ENCODE data around the gene DAAM1. TPM values are rescaled to one million over a fixed set of nuclear protein-coding genes. Genes with fewer than 3 reads are reported as not detected.

The DAAM1 gene
- polyA plus RNA-seq, 3 donors, result 3.2 to 6.3 (median 4.4) TPM

DNA sequence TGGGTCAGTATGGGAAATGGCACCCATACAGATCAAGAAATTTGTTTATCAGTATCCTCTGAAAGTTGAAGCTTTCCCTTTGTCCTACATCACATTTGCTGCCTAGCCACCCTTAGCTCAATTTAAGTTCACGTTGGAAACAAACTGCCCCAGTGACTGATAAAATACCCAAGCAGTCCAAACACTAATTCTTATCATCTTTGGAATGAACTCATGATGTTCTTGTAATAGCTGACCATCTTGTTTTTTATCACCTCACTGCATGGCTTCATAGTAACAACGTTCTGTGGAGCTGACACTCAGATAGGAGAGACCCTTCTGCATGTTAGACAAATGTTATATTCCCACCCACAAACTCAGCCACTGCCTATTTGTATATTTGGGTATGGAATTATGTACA, 183.3 kb downstream of the DAAM1 start:
- peaks cover 0 to 3% (median 0%) of the 10 kb centered on the region in 7 donors for H3K9me3 Mint-ChIP-seq

DNA sequence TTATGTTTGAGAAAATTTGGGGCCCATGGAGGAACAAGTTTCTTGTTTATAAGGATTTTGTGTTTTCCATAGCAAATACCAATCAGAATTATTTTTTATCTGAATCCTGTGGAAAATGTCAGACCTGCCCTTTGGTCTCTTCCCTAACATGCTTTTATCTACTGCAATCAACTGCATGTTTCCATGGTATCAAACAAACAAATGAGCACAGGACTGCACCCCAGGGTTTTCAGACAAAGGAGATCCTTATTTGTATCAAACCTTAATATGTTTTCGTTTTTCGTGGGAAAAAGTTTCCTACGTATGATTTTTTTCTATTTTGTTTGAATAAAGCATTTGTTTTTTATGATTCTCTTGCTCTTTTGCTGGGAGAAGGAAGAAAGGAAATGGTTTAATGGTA, 185.6 kb downstream of the DAAM1 start:
- intact Hi-C loops (cut with micrococcal nuclease), result no loop called here

More for the DNA sequence above, 183.3 kb downstream of the DAAM1 start:
- Histone ChIP-seq H3K36me3 (replicated peaks in 1 of 2; ENCODE audit: control insufficient read depth in 1 of 2, insufficient read depth in 2 of 2, low read length in 2 of 2) (peaks cover 3 to 13% of the 10 kb centered on the region in 2 donors), H2AFZ (ENCODE audit: insufficient read depth, low read depth, low read length, poor library complexity, severe bottlenecking) (no peak overlapping the region), H3K9me3 (replicated peaks in 1 of 2; ENCODE audit: control insufficient read depth in 1 of 2, insufficient read depth in 1 of 2, low read length in 2 of 2) (no peaks in the 10 kb centered on the region), H3K9ac (ENCODE audit: insufficient read depth, low read length, poor library complexity, severe bottlenecking) (no peak overlapping the region), H3K27ac (ENCODE audit: low read depth in 1 of 2, low read length in 2 of 2) (no peak overlapping the region), H3K27me3 (ENCODE audit: control insufficient read depth in 2 of 2, insufficient read depth in 2 of 2, low read length in 2 of 2) (no peaks in the 10 kb centered on the region), H4K20me1 (ENCODE audit: insufficient read depth, low read length) (no peaks in the 10 kb centered on the region), H3K4me3 (replicated peaks in 1 of 3; ENCODE audit: low read depth in 2 of 3, low read length in 3 of 3) (no peak overlapping the region), H3K4me2 (replicated peaks; ENCODE audit: extremely low read depth, low read length, poor library complexity, severe bottlenecking) (no peak overlapping the region), H3K4me1 (ENCODE audit: control insufficient read depth in 1 of 2, insufficient read depth in 2 of 2, low read length in 2 of 2) (no peaks in the 10 kb centered on the region), H3K79me2 (ENCODE audit: insufficient read depth, low read length) (no peaks in the 10 kb centered on the region)
- intact Hi-C loops (cut with micrococcal nuclease), result no loop called here
- DNase-seq, result no peak
- no peaks in the 10 kb centered on the region for H3K27me3 Mint-ChIP-seq (ENCODE audit: low read depth in 3 of 3)
- no peak overlapping the region for H3K4me3 Mint-ChIP-seq
- no peaks in the 10 kb centered on the region for H3K4me1 Mint-ChIP-seq
- TF ChIP-seq, protein P1, sequence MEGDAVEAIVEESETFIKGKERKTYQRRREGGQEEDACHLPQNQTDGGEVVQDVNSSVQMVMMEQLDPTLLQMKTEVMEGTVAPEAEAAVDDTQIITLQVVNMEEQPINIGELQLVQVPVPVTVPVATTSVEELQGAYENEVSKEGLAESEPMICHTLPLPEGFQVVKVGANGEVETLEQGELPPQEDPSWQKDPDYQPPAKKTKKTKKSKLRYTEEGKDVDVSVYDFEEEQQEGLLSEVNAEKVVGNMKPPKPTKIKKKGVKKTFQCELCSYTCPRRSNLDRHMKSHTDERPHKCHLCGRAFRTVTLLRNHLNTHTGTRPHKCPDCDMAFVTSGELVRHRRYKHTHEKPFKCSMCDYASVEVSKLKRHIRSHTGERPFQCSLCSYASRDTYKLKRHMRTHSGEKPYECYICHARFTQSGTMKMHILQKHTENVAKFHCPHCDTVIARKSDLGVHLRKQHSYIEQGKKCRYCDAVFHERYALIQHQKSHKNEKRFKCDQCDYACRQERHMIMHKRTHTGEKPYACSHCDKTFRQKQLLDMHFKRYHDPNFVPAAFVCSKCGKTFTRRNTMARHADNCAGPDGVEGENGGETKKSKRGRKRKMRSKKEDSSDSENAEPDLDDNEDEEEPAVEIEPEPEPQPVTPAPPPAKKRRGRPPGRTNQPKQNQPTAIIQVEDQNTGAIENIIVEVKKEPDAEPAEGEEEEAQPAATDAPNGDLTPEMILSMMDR (IDR thresholded peaks at IDR 0.05), result no peak
- H3K27ac Mint-ChIP-seq, result no peak overlapping the region
- WGBS (ENCODE audit: insufficient coverage), result 100% methylated on average over 1 of the region's 2 CpGs
- H3K36me3 Mint-ChIP-seq, result peaks cover 12 to 25% of the 10 kb centered on the region in 2 donors

More for the DNA sequence above, 185.6 kb downstream of the DAAM1 start:
- Histone ChIP-seq H3K36me3 (replicated peaks in 1 of 2; ENCODE audit: control insufficient read depth in 1 of 2, insufficient read depth in 2 of 2, low read length in 2 of 2) (no peaks in the 10 kb centered on the region), H3K9ac (ENCODE audit: insufficient read depth, low read length, poor library complexity, severe bottlenecking) (no peak overlapping the region), H4K20me1 (ENCODE audit: insufficient read depth, low read length) (no peaks in the 10 kb centered on the region), H3K79me2 (ENCODE audit: insufficient read depth, low read length) (no peaks in the 10 kb centered on the region), H3K4me2 (replicated peaks; ENCODE audit: extremely low read depth, low read length, poor library complexity, severe bottlenecking) (no peak overlapping the region), H3K4me1 (ENCODE audit: control insufficient read depth in 1 of 2, insufficient read depth in 2 of 2, low read length in 2 of 2) (no peaks in the 10 kb centered on the region), H2AFZ (ENCODE audit: insufficient read depth, low read depth, low read length, poor library complexity, severe bottlenecking) (no peak overlapping the region), H3K27me3 (ENCODE audit: control insufficient read depth in 2 of 2, insufficient read depth in 2 of 2, low read length in 2 of 2) (no peaks in the 10 kb centered on the region), H3K9me3 (replicated peaks in 1 of 2; ENCODE audit: control insufficient read depth in 1 of 2, insufficient read depth in 1 of 2, low read length in 2 of 2) (no peaks in the 10 kb centered on the region), H3K27ac (ENCODE audit: low read depth in 1 of 2, low read length in 2 of 2) (no peak overlapping the region), H3K4me3 (replicated peaks in 1 of 3; ENCODE audit: low read depth in 2 of 3, low read length in 3 of 3) (no peak overlapping the region)
- no CpG with 5 or more reads among the region's 3 CpGs for WGBS (ENCODE audit: insufficient coverage)
- Mint-ChIP-seq H3K27ac (no peak overlapping the region), H3K9me3 (peaks cover 0 to 3% (median 0%) of the 10 kb centered on the region in 7 donors), H3K27me3 (ENCODE audit: low read depth in 3 of 3) (peaks cover 0 to 2% (median 2%) of the 10 kb centered on the region in 3 donors), H3K4me3 (no peak overlapping the region), H3K4me1 (peaks cover 5% of the 10 kb centered on the region), H3K36me3 (peaks cover 1 to 6% of the 10 kb centered on the region in 2 donors)
- TF ChIP-seq, protein P1 (IDR thresholded peaks at IDR 0.05), result no peak
- no peak for DNase-seq
